K562 (cell line): ENCODE measurements around the gene MEX3D. TPM values are rescaled to one million over a fixed set of nuclear protein-coding genes. Genes with fewer than 3 reads are reported as not detected.

Experiments
- ARID1B ChIP-seq: fragments of 450-650 bp; IDR thresholded peaks from 2 replicates; pipeline ENCODE4 v1.6.1; 2016; ENCODE audit warnings: antibody characterized with exemption, mild to moderate bottlenecking, inconsistent platforms
- CAMTA2 ChIP-seq: fragments of 250-450 bp; sonication (Bioruptor Pico); conservative IDR thresholded peaks from 2 replicates; pipeline ENCODE4 v1.5.1; 2022
- CHD1 ChIP-seq: fragments of 200-600 bp; sonication (generic); IDR thresholded peaks from one replicate; pipeline ENCODE4 v1.6.1; 2012; ENCODE audit warnings: mild to moderate bottlenecking, moderate library complexity, low read length, inconsistent platforms
- HNRNPL ChIP-seq: fragments of 200-400 bp; formaldehyde crosslinking; IDR thresholded peaks from 2 replicates; pipeline ENCODE4 v1.6.1; 2017; ENCODE audit warnings: low read depth, mild to moderate bottlenecking, low read length
- IRF2 ChIP-seq: sonication (generic); formaldehyde crosslinking; IDR thresholded peaks from 2 replicates; pipeline ENCODE4 v1.8.1; 2022; ENCODE audit warnings: mild to moderate bottlenecking, missing genetic modification reagents
- MTA3 ChIP-seq: fragments of 450-650 bp; formaldehyde crosslinking; IDR thresholded peaks from 2 replicates; pipeline ENCODE4 v1.6.1; 2017; ENCODE audit warnings: mild to moderate bottlenecking, borderline replicate concordance
- NR2F6 ChIP-seq: fragments of 450-650 bp; formaldehyde crosslinking; IDR thresholded peaks from 2 replicates; pipeline ENCODE4 v1.4.0; 2020; ENCODE audit warnings: mild to moderate bottlenecking
- RNF2 ChIP-seq: sonication (generic); IDR thresholded peaks from 2 replicates; pipeline ENCODE4 v1.6.1; 2016
- SAFB ChIP-seq: fragments of 200-400 bp; formaldehyde crosslinking; IDR thresholded peaks from 2 replicates; pipeline ENCODE4 v1.6.1; 2017; ENCODE audit warnings: low read depth, low read length, borderline replicate concordance
- SIRT6 ChIP-seq: IDR thresholded peaks from one replicate; pipeline ENCODE4 v1.6.1; 2012; ENCODE audit warnings: low read depth, mild to moderate bottlenecking, control low read depth, inconsistent platforms, low read length, moderate library complexity
- ZBTB1 ChIP-seq: sonication (generic); formaldehyde crosslinking; IDR thresholded peaks from 2 replicates; pipeline ENCODE4 v1.8.1; 2023; ENCODE audit warnings: missing genetic modification reagents, low read depth, mild to moderate bottlenecking, borderline replicate concordance
- ZBTB7A ChIP-seq: IDR thresholded peaks from 2 replicates; pipeline ENCODE4 v1.6.1; 2011; ENCODE audit warnings: low read depth, mild to moderate bottlenecking, low read length, moderate library complexity, borderline replicate concordance; ENCODE audit not compliant: control insufficient read depth
- ZNF239 ChIP-seq: fragments of 250-450 bp; sonication (Bioruptor Pico); IDR thresholded peaks from 2 replicates; pipeline ENCODE4 v1.4.0; 2020; ENCODE audit warnings: mild to moderate bottlenecking
- ZNF324 ChIP-seq: fragments of 250-450 bp; sonication (Bioruptor Pico); IDR thresholded peaks from 2 replicates; pipeline ENCODE4 v1.4.0; 2020; ENCODE audit warnings: mild to moderate bottlenecking
- polyA plus RNA-seq, 8 experiments: library from polyadenylated mRNA; depleted of rRNA in 4 of 8; stranded (reverse) in 5 of 8; unstranded in 3 of 8; fragments of >200 nt; fragmentation: Nextera tagmentation in 2 of 8; fragmentation: Illumina TruSeq in 1 of 8; extraction: Ambion mirVana in 2 of 8; extraction: Trizol in 1 of 8; gene quantifications; 2 replicates each; pipeline versions ENCODE4 v1.2.1 to v1.2.3, GENCODE V29; 2011 to 2014; ENCODE audit warnings: inconsistent platforms in 1 of 8, missing spikeins in 1 of 8
- total RNA-seq, 7 experiments: library from RNA; depleted of rRNA in 6 of 7; stranded (reverse); fragments of >200 nt in 6 of 7; fragmentation: Illumina TruSeq in 2 of 7; extraction: Trizol in 2 of 7; gene quantifications; 2 replicates each; pipeline versions ENCODE4 v1.2.1 to v1.2.3, GENCODE V29; 2011 to 2021; ENCODE audit warnings: low replicate concordance in 1 of 7
- TF ChIP-seq, protein P1 (sequence below): IDR thresholded peaks from 2 replicates; pipeline ENCODE4 v1.6.1; 2011; ENCODE audit not compliant: insufficient read length; ENCODE audit errors: extremely low read depth
- TF ChIP-seq, protein P2 (sequence below), 2 experiments: IDR thresholded peaks; 2 replicates each; pipeline ENCODE4 v1.6.1; 2012; ENCODE audit warnings: improper control_type of control experiment in 2 of 2, low read depth in 2 of 2, low read length in 2 of 2, borderline replicate concordance in 1 of 2
- TF ChIP-seq, protein P3 (sequence below): fragments of 250-450 bp; sonication (Bioruptor Pico); IDR thresholded peaks from 2 replicates; pipeline ENCODE4 v1.9.0; 2021; ENCODE audit warnings: mild to moderate bottlenecking, inconsistent platforms

Gene MEX3D
- total and polyA plus RNA-seq, 9 of the 15 experiments (the other 6 are each of a cell fraction or from before 2014, with no cell fraction given) = 1.7 to 39.3 (median 5.7) TPM

DNA sequence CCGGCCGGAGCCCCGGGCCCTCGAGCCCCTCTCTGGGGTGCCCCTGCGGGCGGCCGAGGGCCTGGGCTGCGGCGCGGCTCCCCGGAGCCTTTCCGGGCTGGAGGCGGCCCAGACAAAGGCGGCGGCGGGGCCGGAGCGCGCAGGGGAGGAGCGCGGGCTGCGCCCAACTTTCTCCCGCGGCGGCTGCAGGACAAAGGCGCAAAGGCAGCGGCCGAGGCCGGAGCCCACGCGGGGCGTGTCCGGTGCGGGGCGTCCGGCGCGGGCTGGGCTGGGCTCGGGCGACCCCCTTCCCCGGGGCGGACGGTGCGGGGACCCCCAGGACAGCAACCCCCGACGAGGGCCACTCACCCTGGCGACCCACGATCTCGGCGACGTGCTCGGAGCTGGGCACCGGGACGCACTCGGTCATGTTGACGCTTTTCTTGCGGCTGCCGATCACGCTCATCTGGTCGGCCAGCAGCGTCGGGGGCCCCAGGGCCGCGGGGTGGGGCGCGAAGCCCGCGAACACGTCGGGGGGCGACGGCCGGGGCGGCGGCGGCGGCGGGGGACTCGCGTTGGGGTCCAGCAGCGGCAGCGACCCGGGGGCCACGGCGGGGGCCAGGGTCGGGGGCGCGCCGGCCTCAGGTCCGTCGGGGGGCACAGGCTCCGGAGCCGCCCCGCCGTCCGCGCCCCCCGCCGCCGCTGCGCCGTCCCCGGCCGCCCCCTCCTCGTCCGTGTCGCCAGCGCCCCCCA lies 843 bp downstream of the MEX3D start (continued):
- no peak for TF ChIP-seq ARID1B
- TF ChIP-seq SIRT6 = no peak
- TF ChIP-seq, protein P1, sequence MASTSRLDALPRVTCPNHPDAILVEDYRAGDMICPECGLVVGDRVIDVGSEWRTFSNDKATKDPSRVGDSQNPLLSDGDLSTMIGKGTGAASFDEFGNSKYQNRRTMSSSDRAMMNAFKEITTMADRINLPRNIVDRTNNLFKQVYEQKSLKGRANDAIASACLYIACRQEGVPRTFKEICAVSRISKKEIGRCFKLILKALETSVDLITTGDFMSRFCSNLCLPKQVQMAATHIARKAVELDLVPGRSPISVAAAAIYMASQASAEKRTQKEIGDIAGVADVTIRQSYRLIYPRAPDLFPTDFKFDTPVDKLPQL = no peak
- TF ChIP-seq NR2F6 = no peak
- no peak for TF ChIP-seq ZNF239 (CRISPR knock-in tag)
- no peak for TF ChIP-seq ZNF324 (CRISPR knock-in tag)
- TF ChIP-seq HNRNPL = 0 out of 2 replicates have a peak, but pooled peaks have one; percentile 15
- TF ChIP-seq ZBTB1 = no peak
- TF ChIP-seq SAFB = peak; percentile 86
- TF ChIP-seq CAMTA2 = no peak
- TF ChIP-seq, protein P2, sequence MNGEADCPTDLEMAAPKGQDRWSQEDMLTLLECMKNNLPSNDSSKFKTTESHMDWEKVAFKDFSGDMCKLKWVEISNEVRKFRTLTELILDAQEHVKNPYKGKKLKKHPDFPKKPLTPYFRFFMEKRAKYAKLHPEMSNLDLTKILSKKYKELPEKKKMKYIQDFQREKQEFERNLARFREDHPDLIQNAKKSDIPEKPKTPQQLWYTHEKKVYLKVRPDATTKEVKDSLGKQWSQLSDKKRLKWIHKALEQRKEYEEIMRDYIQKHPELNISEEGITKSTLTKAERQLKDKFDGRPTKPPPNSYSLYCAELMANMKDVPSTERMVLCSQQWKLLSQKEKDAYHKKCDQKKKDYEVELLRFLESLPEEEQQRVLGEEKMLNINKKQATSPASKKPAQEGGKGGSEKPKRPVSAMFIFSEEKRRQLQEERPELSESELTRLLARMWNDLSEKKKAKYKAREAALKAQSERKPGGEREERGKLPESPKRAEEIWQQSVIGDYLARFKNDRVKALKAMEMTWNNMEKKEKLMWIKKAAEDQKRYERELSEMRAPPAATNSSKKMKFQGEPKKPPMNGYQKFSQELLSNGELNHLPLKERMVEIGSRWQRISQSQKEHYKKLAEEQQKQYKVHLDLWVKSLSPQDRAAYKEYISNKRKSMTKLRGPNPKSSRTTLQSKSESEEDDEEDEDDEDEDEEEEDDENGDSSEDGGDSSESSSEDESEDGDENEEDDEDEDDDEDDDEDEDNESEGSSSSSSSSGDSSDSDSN (IDR thresholded peaks at IDR 0.05; ENCODE audit: borderline replicate concordance in 1 of 2, low read depth in 2 of 2, low read length in 2 of 2) = peak; percentile 37 to 90; a peak in 2 of 4 replicates
- TF ChIP-seq CHD1 = peak; percentile 58
- TF ChIP-seq ZBTB7A = peak; percentile 64; the same call in 1 of the 2 replicates
- no peak for TF ChIP-seq IRF2 (CRISPR knock-in tag)
- TF ChIP-seq MTA3 = peak; percentile 67; the same call in 1 of the 2 replicates
- TF ChIP-seq RNF2 = no peak
- TF ChIP-seq, protein P3, sequence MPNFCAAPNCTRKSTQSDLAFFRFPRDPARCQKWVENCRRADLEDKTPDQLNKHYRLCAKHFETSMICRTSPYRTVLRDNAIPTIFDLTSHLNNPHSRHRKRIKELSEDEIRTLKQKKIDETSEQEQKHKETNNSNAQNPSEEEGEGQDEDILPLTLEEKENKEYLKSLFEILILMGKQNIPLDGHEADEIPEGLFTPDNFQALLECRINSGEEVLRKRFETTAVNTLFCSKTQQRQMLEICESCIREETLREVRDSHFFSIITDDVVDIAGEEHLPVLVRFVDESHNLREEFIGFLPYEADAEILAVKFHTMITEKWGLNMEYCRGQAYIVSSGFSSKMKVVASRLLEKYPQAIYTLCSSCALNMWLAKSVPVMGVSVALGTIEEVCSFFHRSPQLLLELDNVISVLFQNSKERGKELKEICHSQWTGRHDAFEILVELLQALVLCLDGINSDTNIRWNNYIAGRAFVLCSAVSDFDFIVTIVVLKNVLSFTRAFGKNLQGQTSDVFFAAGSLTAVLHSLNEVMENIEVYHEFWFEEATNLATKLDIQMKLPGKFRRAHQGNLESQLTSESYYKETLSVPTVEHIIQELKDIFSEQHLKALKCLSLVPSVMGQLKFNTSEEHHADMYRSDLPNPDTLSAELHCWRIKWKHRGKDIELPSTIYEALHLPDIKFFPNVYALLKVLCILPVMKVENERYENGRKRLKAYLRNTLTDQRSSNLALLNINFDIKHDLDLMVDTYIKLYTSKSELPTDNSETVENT = 0 out of 2 replicates have a peak, but pooled peaks have one; percentile 40
